ENCODE results near the gene PIP4P1.

DNA sequence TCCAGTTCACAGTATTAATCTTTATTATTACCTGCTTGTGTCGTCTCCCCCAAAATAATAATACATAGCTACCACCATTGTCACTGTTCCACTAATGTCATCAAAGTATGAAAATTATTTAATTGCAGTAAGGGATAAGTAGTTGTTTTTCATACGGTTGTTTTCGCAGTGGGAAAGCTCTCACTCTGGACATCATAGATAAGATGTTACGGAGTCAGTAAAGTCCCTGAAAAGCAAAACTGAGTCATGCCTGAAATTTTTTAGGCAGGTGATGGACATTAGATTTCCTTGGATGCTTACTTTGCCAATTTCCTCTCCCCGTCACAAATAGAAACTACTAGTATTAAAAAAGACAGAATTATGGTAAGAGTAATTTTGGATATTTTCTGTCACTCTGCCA is 21.1 kb upstream of the PIP4P1 start:
- TF ChIP-seq HDAC2 (IDR thresholded peaks at IDR 0.05; ENCODE audit: borderline replicate concordance in 1 of 2, low read depth in 2 of 2, low read length in 2 of 2): no peak
- TF ChIP-seq TAF1 (IDR thresholded peaks at IDR 0.05; ENCODE audit: low read depth, low read length): no peak
- no peak for TF ChIP-seq EZH2 (IDR thresholded peaks at IDR 0.05; ENCODE audit: low read depth, low read length, severe bottlenecking)
- no peak for TF ChIP-seq POLR2AphosphoS5 (IDR thresholded peaks at IDR 0.05; ENCODE audit: low read depth, low read length)
- no peak for TF ChIP-seq EP300 (IDR thresholded peaks at IDR 0.05; ENCODE audit: borderline replicate concordance in 1 of 2, low read depth in 2 of 2, low read length in 2 of 2)
- TF ChIP-seq RBBP5 (IDR thresholded peaks at IDR 0.05; ENCODE audit: borderline replicate concordance, low read depth, low read length): no peak
- no peak for TF ChIP-seq SUZ12 (IDR thresholded peaks at IDR 0.05; ENCODE audit: low read length)
- TF ChIP-seq, protein P1, sequence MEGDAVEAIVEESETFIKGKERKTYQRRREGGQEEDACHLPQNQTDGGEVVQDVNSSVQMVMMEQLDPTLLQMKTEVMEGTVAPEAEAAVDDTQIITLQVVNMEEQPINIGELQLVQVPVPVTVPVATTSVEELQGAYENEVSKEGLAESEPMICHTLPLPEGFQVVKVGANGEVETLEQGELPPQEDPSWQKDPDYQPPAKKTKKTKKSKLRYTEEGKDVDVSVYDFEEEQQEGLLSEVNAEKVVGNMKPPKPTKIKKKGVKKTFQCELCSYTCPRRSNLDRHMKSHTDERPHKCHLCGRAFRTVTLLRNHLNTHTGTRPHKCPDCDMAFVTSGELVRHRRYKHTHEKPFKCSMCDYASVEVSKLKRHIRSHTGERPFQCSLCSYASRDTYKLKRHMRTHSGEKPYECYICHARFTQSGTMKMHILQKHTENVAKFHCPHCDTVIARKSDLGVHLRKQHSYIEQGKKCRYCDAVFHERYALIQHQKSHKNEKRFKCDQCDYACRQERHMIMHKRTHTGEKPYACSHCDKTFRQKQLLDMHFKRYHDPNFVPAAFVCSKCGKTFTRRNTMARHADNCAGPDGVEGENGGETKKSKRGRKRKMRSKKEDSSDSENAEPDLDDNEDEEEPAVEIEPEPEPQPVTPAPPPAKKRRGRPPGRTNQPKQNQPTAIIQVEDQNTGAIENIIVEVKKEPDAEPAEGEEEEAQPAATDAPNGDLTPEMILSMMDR (IDR thresholded peaks at IDR 0.05; ENCODE audit: control extremely low read depth in 1 of 3, insufficient read depth in 1 of 3, low read depth in 1 of 3, low read length in 3 of 3): no peak
- TF ChIP-seq POLR2A (IDR thresholded peaks at IDR 0.05; ENCODE audit: control extremely low read depth in 1 of 2, low read depth in 2 of 2, low read length in 2 of 2): no peak
- TF ChIP-seq CHD2 (IDR thresholded peaks at IDR 0.05; ENCODE audit: low read length): no peak
- no peak for TF ChIP-seq CHD1 (IDR thresholded peaks at IDR 0.05; ENCODE audit: low read depth, low read length)
- no peak for TF ChIP-seq RAD21 (IDR thresholded peaks at IDR 0.05 in 1 of 2, conservative IDR thresholded peaks at IDR 0.05 in 1 of 2; ENCODE audit: low read depth in 2 of 2, low read length in 2 of 2)
